NCI-H1436 treated with DMSO at 0.1 percent for 48 hours (cell line): ENCODE results near the gene MAPK8IP3.
"Not testable (repeated sequence)": the region's sequence is repeated elsewhere in the genome, so short reads cannot be mapped to it uniquely, and the experiment has no call there.

Experiments
- DNase-seq: peaks from one replicate; lab custom pipeline; 2025; lab: John Stamatoyannopoulos, UW

Gene MAPK8IP3

GRCh38 chr16:1677339-1677738 is 28.7 kb upstream of the MAPK8IP3 start:
- no peak for DNase-seq

GRCh38 chr16:1677942-1678499 is 28.0 kb upstream of the MAPK8IP3 start, which contains the start of gene JPT2:
TSS of gene JPT2 (plus strand) at chr16:1678279. CDS start at chr16:1678313, 34 bp downstream.
- peak; percentile 87 for DNase-seq

GRCh38 chr16:1678500-1679098 is 27.4 kb upstream of the MAPK8IP3 start:
- DNase-seq: no peak

- no peak for DNase-seq
Observed at GRCh38 chr16:1680361-1680760, 25.6 kb upstream of the MAPK8IP3 start.

- no peak for DNase-seq
Observed at GRCh38 chr16:1681032-1681431, 25.0 kb upstream of the MAPK8IP3 start.

GRCh38 chr16:1687427-1688316 is 18.3 kb upstream of the MAPK8IP3 start:
- no peak for DNase-seq

- DNase-seq: no peak
Observed at GRCh38 chr16:1688807-1689560, 17.0 kb upstream of the MAPK8IP3 start.

GRCh38 chr16:1689853-1690252 is 16.1 kb upstream of the MAPK8IP3 start:
- no peak for DNase-seq

- no peak for DNase-seq
Observed at GRCh38 chr16:1690810-1691209, 15.2 kb upstream of the MAPK8IP3 start.

- DNase-seq: no peak
Observed at GRCh38 chr16:1691276-1691675, 14.7 kb upstream of the MAPK8IP3 start.

- no peak for DNase-seq
Observed at GRCh38 chr16:1691956-1692355, 14.0 kb upstream of the MAPK8IP3 start.

- no peak for DNase-seq
Observed at GRCh38 chr16:1696863-1697262, 9.1 kb upstream of the MAPK8IP3 start.

GRCh38 chr16:1698680-1699079 is 7.3 kb upstream of the MAPK8IP3 start:
- DNase-seq: no peak

GRCh38 chr16:1700246-1700645 is 5.7 kb upstream of the MAPK8IP3 start:
- DNase-seq: no peak

GRCh38 chr16:1701216-1701878 is 4.6 kb upstream of the MAPK8IP3 start:
- no peak for DNase-seq

GRCh38 chr16:1705324-1705687 is 689 bp upstream of the MAPK8IP3 start:
- DNase-seq: not testable (repeated sequence)

- DNase-seq: no peak
Observed at GRCh38 chr16:1706386-1707192, 594 bp downstream of the MAPK8IP3 start.

GRCh38 chr16:1707193-1707790 is 1.3 kb downstream of the MAPK8IP3 start:
- DNase-seq: no peak

- no peak for DNase-seq
Observed at GRCh38 chr16:1708083-1708767, 2.2 kb downstream of the MAPK8IP3 start.

- DNase-seq: no peak
Observed at GRCh38 chr16:1708768-1709180, 2.8 kb downstream of the MAPK8IP3 start.
